ENCODE data around the gene TMCO2.

- no peak for TF ChIP-seq GATA3 (IDR thresholded peaks at IDR 0.05; ENCODE audit: low read depth, low read length)
- TF ChIP-seq GATA2 (IDR thresholded peaks at IDR 0.05; ENCODE audit: low read depth, low read length) = no peak
These were observed 52.9 kb downstream of the TMCO2 start for GRCh38 chr1:40300651-40301050.

Data from SH-SY5Y (cell line).